Stimulated activated naive CD8-positive, alpha-beta T cell treated with anti-CD3 and anti-CD28 coated beads, Interleukin-15, Interleukin-2, amounts not matched to agents 100 ng/mL and 50 ng/mL, for 24 hours (primary cell): Measurements from ENCODE around the gene GRM5.
"Not testable (repeated sequence)": the region's sequence is repeated elsewhere in the genome, so short reads cannot be mapped to it uniquely, and the experiment has no call there.

Experiments
- H3K27ac Mint-ChIP-seq: one replicate; pipeline ENCODE4 v1.8.0; 2021; ENCODE audit warnings: mild to moderate bottlenecking, mixed read lengths
- H3K27me3 Mint-ChIP-seq: one replicate; pipeline ENCODE4 v1.8.0; 2021; ENCODE audit warnings: mixed read lengths
- H3K36me3 Mint-ChIP-seq: one replicate; pipeline ENCODE4 v1.8.0; 2021; ENCODE audit warnings: low read depth, mixed read lengths
- H3K4me1 Mint-ChIP-seq: one replicate; pipeline ENCODE4 v1.8.0; 2021; ENCODE audit warnings: low read depth, mixed read lengths
- H3K4me3 Mint-ChIP-seq: one replicate; pipeline ENCODE4 v1.8.0; 2021; ENCODE audit warnings: mild to moderate bottlenecking, mixed read lengths
- H3K9me3 Mint-ChIP-seq: one replicate; pipeline ENCODE4 v1.8.0; 2021; ENCODE audit warnings: mixed read lengths

Gene GRM5

GRCh38 chr11:88544656-88545280, 521.0 kb downstream of the GRM5 start:
- Mint-ChIP-seq H3K27ac (no peak overlapping the region), H3K4me3 (no peak overlapping the region), H3K36me3 (no peaks in the 10 kb centered on the region), H3K9me3 (no peaks in the 10 kb centered on the region), H3K4me1 (peaks cover 9% of the 10 kb centered on the region), H3K27me3 (no peaks in the 10 kb centered on the region)

DNA sequence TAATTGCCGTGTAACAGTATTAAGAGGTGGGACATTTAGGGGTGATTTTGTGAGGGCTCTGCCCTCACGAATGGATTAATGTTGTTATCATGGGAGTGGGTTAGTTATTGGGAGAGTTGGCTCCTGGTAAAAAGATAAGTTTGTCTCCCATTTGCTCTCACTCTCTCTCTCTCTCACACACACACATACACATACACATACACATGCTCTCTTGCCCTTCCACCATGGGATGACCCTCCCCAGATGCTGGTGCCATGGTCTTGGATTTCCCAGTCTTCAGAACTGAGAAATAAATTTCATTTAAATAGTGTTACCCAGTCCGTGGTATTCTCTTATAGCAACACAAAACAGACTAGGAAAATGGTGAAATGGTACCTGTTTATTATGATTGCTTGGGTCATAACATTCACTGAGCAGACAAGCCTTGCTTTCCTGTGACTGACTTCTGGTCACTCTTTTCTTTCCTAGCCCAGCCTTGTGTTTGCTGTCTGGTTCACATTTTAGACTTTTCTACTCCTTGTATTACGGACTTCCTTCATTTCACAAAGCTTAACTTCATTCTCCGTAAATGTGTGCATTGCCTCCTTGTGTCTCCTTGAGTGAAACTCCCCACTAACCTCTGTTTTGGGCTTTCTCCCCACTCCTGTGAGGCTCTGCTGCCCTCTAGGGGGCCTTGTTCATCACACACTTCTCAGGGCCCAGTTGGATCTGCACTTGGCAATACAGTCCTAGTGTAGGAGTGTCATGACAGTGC, 521.7 kb downstream of the GRM5 start:
- peak overlapping the region; percentile 18 for H3K27ac Mint-ChIP-seq
- H3K27me3 Mint-ChIP-seq = no peaks in the 10 kb centered on the region
- H3K9me3 Mint-ChIP-seq = no peaks in the 10 kb centered on the region
- H3K36me3 Mint-ChIP-seq = no peaks in the 10 kb centered on the region
- peaks cover 9% of the 10 kb centered on the region for H3K4me1 Mint-ChIP-seq
- no peak overlapping the region for H3K4me3 Mint-ChIP-seq

DNA sequence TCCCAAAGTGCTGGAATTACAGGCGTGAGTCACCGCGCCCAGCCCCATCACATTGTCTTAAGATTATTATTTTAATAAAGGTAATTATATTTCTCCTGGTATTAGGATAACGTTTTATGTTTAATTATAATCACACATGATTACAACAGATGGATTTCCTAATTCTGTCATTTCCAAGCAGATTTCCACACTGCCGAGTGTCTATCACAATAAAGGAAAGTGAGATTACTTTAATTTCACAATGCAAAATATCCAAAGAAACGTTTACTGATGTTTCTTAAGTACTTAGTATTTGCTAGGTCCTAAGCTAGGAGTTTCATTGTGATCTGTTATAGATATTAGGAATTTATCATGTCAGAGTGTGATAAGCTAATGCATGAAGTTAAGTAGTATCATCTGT, 524.8 kb downstream of the GRM5 start:
- no peaks in the 10 kb centered on the region for H3K36me3 Mint-ChIP-seq
- H3K27me3 Mint-ChIP-seq = no peaks in the 10 kb centered on the region
- no peaks in the 10 kb centered on the region for H3K9me3 Mint-ChIP-seq
- H3K4me1 Mint-ChIP-seq = peaks cover 20% of the 10 kb centered on the region
- H3K4me3 Mint-ChIP-seq = no peak overlapping the region
- no peak overlapping the region for H3K27ac Mint-ChIP-seq

GRCh38 chr11:88538098-88538497, 527.7 kb downstream of the GRM5 start:
- no peaks in the 10 kb centered on the region for H3K36me3 Mint-ChIP-seq
- H3K27ac Mint-ChIP-seq = no peak overlapping the region
- no peak overlapping the region for H3K4me3 Mint-ChIP-seq
- H3K4me1 Mint-ChIP-seq = peaks cover 22% of the 10 kb centered on the region
- no peaks in the 10 kb centered on the region for H3K9me3 Mint-ChIP-seq
- no peaks in the 10 kb centered on the region for H3K27me3 Mint-ChIP-seq

- no peak overlapping the region for H3K4me3 Mint-ChIP-seq
- no peak overlapping the region for H3K27ac Mint-ChIP-seq
- H3K4me1 Mint-ChIP-seq = peaks cover 22% of the 10 kb centered on the region
- no peaks in the 10 kb centered on the region for H3K9me3 Mint-ChIP-seq
- H3K27me3 Mint-ChIP-seq = no peaks in the 10 kb centered on the region
- no peaks in the 10 kb centered on the region for H3K36me3 Mint-ChIP-seq
These were observed 528.2 kb downstream of the GRM5 start for GRCh38 chr11:88537613-88538012.

DNA sequence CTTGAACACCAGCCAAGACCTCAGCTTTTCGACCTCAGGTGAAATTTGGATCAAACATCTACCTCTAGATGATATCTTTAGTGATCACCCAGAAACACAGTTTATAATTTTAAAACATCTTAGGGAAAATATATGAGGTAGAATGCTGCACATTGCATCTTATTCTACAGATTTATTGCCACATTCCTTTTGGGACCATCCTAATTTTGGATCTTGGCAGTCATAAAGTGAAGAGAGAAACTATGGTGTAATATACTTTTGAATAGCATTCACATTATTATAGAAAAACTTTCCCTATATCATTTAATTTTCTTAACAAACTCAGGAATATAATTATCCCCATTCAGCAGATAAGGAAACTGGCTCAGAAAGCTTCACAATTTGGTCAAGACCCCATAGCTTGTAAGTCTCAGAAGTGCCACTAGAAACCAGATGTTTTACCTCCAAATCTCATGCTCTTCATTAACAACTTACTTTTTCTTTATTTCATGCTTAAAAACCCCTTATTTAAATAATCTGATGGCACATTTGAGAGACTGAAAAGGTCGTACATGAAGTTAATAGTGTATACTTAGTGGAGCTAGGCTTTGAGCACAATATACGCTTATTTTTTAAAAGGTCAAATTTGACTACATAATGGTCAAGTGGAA, 529.0 kb downstream of the GRM5 start:
- no peak overlapping the region for H3K27ac Mint-ChIP-seq
- H3K4me3 Mint-ChIP-seq = no peak overlapping the region
- no peaks in the 10 kb centered on the region for H3K36me3 Mint-ChIP-seq
- H3K9me3 Mint-ChIP-seq = no peaks in the 10 kb centered on the region
- H3K27me3 Mint-ChIP-seq = no peaks in the 10 kb centered on the region
- peaks cover 22% of the 10 kb centered on the region for H3K4me1 Mint-ChIP-seq

DNA sequence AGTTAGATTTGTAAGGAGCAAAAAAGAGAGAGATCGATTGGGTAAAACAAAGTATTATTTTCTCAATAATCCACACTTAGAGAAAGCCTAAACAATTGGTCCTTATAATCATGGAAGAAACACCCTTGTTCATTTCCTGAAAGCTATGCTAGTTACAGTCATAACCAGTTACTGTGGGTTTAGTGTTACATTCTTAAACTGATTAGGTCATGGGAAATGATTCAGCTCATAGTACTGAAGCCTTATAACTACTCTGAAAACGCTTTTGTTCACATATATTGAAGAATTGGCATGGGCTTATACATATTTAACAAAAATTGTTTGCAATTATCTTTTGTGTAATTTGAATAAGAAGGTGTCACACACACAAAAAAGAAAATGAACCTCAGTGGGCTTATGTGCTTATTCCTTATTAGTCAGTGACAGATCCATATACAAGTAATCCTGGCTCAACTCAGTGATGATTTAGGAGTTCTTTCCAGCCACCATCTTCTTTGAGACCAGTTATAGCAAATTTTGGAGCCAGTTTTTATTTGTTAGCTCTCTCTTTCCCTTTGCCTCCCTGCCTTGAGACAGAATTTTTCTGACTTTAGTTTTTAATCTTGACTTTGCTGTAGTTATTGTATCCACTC, 529.8 kb downstream of the GRM5 start:
- peaks cover 22% of the 10 kb centered on the region for H3K4me1 Mint-ChIP-seq
- no peak overlapping the region for H3K4me3 Mint-ChIP-seq
- peaks cover 5% of the 10 kb centered on the region for H3K27me3 Mint-ChIP-seq
- no peaks in the 10 kb centered on the region for H3K9me3 Mint-ChIP-seq
- H3K27ac Mint-ChIP-seq = no peak overlapping the region
- no peaks in the 10 kb centered on the region for H3K36me3 Mint-ChIP-seq

- Mint-ChIP-seq H3K27ac (peak overlapping the region; percentile 40), H3K9me3 (no peaks in the 10 kb centered on the region), H3K36me3 (no peaks in the 10 kb centered on the region), H3K27me3 (peaks cover 6% of the 10 kb centered on the region), H3K4me3 (no peak overlapping the region), H3K4me1 (peaks cover 22% of the 10 kb centered on the region)
These were observed 530.5 kb downstream of the GRM5 start for GRCh38 chr11:88535266-88535665.

- Mint-ChIP-seq H3K27ac (peak overlapping the region; percentile 40), H3K4me1 (peaks cover 22% of the 10 kb centered on the region)
- not testable (repeated sequence) for H3K27me3 Mint-ChIP-seq, H3K9me3 Mint-ChIP-seq, H3K36me3 Mint-ChIP-seq, H3K4me3 Mint-ChIP-seq
These were observed 531.1 kb downstream of the GRM5 start for GRCh38 chr11:88534706-88535105.

GRCh38 chr11:88534185-88534584, 531.6 kb downstream of the GRM5 start:
- Mint-ChIP-seq H3K27ac (no peak overlapping the region), H3K36me3 (no peaks in the 10 kb centered on the region), H3K9me3 (no peaks in the 10 kb centered on the region), H3K4me3 (no peak overlapping the region), H3K4me1 (peaks cover 22% of the 10 kb centered on the region), H3K27me3 (peaks cover 12% of the 10 kb centered on the region)

GRCh38 chr11:88533001-88533400, 532.8 kb downstream of the GRM5 start:
- no peaks in the 10 kb centered on the region for H3K36me3 Mint-ChIP-seq

GRCh38 chr11:88531831-88532230, 534.0 kb downstream of the GRM5 start:
- Mint-ChIP-seq H3K27ac (no peak overlapping the region), H3K9me3 (no peaks in the 10 kb centered on the region), H3K27me3 (peaks cover 18% of the 10 kb centered on the region), H3K4me3 (no peak overlapping the region), H3K4me1 (peaks cover 20% of the 10 kb centered on the region), H3K36me3 (no peaks in the 10 kb centered on the region)

More at GRCh38 chr11:88533001-88533400, 532.8 kb downstream of the GRM5 start:
- Mint-ChIP-seq H3K27ac (no peak overlapping the region), H3K27me3 (peaks cover 12% of the 10 kb centered on the region), H3K4me1 (peaks cover 22% of the 10 kb centered on the region), H3K9me3 (no peaks in the 10 kb centered on the region), H3K4me3 (no peak overlapping the region)

GRCh38 chr11:88529426-88529825, 536.4 kb downstream of the GRM5 start:
- no peaks in the 10 kb centered on the region for H3K36me3 Mint-ChIP-seq
- H3K27me3 Mint-ChIP-seq = peaks cover 18% of the 10 kb centered on the region
- H3K4me3 Mint-ChIP-seq = no peak overlapping the region
- H3K4me1 Mint-ChIP-seq = no peaks in the 10 kb centered on the region
- no peak overlapping the region for H3K27ac Mint-ChIP-seq
- H3K9me3 Mint-ChIP-seq = no peaks in the 10 kb centered on the region

DNA sequence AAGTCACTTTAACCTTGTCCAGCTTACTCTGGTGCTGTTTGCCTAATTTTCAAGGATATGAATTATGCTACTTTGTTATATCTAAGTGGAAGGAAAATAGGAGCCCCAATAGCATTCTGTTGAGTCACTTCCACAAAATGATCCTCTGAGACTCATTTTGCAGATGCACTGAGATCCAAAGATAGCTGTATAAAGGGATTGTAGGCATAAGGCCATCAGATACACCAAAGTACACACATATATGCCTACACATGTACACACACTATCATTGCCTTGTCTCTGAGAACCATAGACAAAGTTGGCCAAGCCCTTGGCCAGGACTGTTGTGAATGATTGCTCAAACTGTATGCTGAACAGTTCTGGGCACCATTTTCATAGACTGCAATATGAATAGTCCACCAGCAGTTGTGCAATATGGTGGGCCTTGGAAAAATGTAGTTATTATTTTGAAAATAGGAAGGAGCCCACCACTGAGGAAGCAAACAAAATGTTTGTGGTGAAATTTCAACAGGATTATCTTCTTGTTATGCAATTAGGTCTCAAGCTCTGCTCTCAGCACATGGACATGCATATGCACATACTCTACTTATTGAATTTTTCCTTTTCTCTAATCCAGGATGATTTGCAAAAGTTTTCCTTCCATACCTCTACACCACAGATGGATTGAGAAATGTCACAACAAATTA, 542.3 kb downstream of the GRM5 start:
- Mint-ChIP-seq H3K27ac (no peak overlapping the region), H3K27me3 (peaks cover 6% of the 10 kb centered on the region), H3K9me3 (no peaks in the 10 kb centered on the region), H3K4me1 (no peaks in the 10 kb centered on the region), H3K4me3 (no peak overlapping the region), H3K36me3 (no peaks in the 10 kb centered on the region)
